Mammary epithelial cell (primary cell): ENCODE data around the gene CCDC187.

Source experiments
- EZH2 ChIP-seq: IDR thresholded peaks from 2 replicates; pipeline ENCODE4 v1.6.1; 2012; ENCODE audit warnings: low read length, inconsistent platforms, borderline replicate concordance
- TF ChIP-seq, protein P1 (sequence below), 2 donors: IDR thresholded peaks in 1 of 2; conservative IDR thresholded peaks in 1 of 2; 2 replicates each; pipeline ENCODE4 v1.5.1; 2011 to 2012; ENCODE audit warnings: inconsistent platforms in 2 of 2, low read length in 2 of 2, mild to moderate bottlenecking in 2 of 2, control low read depth in 1 of 2, low read depth in 1 of 2; ENCODE audit not compliant: insufficient read depth in 1 of 2; ENCODE audit errors: extremely low read depth in 1 of 2

- TF ChIP-seq, protein P1, sequence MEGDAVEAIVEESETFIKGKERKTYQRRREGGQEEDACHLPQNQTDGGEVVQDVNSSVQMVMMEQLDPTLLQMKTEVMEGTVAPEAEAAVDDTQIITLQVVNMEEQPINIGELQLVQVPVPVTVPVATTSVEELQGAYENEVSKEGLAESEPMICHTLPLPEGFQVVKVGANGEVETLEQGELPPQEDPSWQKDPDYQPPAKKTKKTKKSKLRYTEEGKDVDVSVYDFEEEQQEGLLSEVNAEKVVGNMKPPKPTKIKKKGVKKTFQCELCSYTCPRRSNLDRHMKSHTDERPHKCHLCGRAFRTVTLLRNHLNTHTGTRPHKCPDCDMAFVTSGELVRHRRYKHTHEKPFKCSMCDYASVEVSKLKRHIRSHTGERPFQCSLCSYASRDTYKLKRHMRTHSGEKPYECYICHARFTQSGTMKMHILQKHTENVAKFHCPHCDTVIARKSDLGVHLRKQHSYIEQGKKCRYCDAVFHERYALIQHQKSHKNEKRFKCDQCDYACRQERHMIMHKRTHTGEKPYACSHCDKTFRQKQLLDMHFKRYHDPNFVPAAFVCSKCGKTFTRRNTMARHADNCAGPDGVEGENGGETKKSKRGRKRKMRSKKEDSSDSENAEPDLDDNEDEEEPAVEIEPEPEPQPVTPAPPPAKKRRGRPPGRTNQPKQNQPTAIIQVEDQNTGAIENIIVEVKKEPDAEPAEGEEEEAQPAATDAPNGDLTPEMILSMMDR (conservative IDR thresholded peaks at IDR 0.05 in 1 of 2, IDR thresholded peaks at IDR 0.05 in 1 of 2; ENCODE audit: extremely low read depth in 1 of 2, insufficient read depth in 1 of 2, low read depth in 1 of 2, low read length in 2 of 2): no peak
- TF ChIP-seq EZH2: no peak
These were observed 22.3 kb upstream of the CCDC187 start for GRCh38 chr9:136326061-136326760.
